Stimulated activated naive CD8-positive, alpha-beta T cell treated with anti-CD3 and anti-CD28 coated beads, Interleukin-15, amount 100 ng/mL, for 72 hours (primary cell): ENCODE results near the gene ERVFRD-1.

Source experiments
- ATAC-seq: fragments of 150-1000 bp; cut with Tn5 transposase; 2 replicates; pipeline ENCODE4 v1.10.0; 2021; ENCODE audit warnings: mild to moderate bottlenecking, moderate library complexity
- DNase-seq, 2 donors: peaks; one replicate each; pipeline ENCODE4 v3.0.0; 2021 to 2022
- H3K27ac Mint-ChIP-seq, 2 donors: one replicate each; pipeline ENCODE4 v1.8.0; 2022; ENCODE audit warnings: mild to moderate bottlenecking in 2 of 2, mixed read lengths in 2 of 2, moderate library complexity in 2 of 2
- H3K27me3 Mint-ChIP-seq: one replicate; pipeline ENCODE4 v1.8.0; 2022; ENCODE audit warnings: mixed read lengths
- H3K4me1 Mint-ChIP-seq: one replicate; pipeline ENCODE4 v1.8.0; 2022; ENCODE audit warnings: mild to moderate bottlenecking, mixed read lengths
- H3K4me3 Mint-ChIP-seq, 2 donors: one replicate each; pipeline ENCODE4 v1.8.0; 2022; ENCODE audit warnings: mild to moderate bottlenecking in 2 of 2, mixed read lengths in 2 of 2, moderate library complexity in 1 of 2
- H3K9me3 Mint-ChIP-seq, 2 donors: one replicate each; pipeline ENCODE4 v1.8.0; 2022; ENCODE audit warnings: mixed read lengths in 2 of 2

Gene ERVFRD-1

GRCh38 chr6:11055127-11055627, 56.3 kb downstream of the ERVFRD-1 start:
- Mint-ChIP-seq H3K27me3 (peaks cover 7% of the 10 kb centered on the region), H3K4me1 (no peaks in the 10 kb centered on the region), H3K27ac (no peak overlapping the region), H3K9me3 (no peaks in the 10 kb centered on the region), H3K4me3 (no peak overlapping the region)
- DNase-seq (no peak), ATAC-seq (no peak)

- Mint-ChIP-seq H3K4me1 (no peaks in the 10 kb centered on the region), H3K4me3 (no peak overlapping the region), H3K27me3 (peaks cover 12% of the 10 kb centered on the region), H3K9me3 (no peaks in the 10 kb centered on the region), H3K27ac (no peak overlapping the region)
- ATAC-seq (no peak), DNase-seq (no peak)
Measured at GRCh38 chr6:11054722-11055121, 56.8 kb downstream of the ERVFRD-1 start.

DNA sequence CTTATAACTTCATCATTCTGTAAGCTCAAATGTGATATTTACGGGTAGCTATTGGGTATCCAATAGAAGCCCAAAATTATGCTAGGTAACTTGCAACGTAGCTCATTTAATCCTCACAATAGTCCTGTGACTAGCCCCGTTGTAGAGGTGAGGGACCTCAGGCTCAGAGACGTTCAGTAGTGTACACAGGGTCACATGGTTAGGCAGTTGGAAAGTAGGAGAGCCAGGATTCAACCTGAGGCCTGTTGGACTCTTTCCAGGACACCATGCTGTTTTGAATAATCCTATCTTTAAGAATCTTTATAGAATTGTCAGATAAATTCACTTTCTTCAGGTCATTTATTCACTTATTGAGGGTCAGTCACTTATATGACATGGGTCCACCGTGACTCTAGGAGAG, 58.2 kb downstream of the ERVFRD-1 start:
- ATAC-seq (no peak), DNase-seq (no peak)
- Mint-ChIP-seq H3K4me1 (no peaks in the 10 kb centered on the region), H3K4me3 (no peak overlapping the region), H3K27me3 (peaks cover 25% of the 10 kb centered on the region), H3K9me3 (no peaks in the 10 kb centered on the region), H3K27ac (no peak overlapping the region)
